Karpas-422 (cell line): ENCODE measurements around the gene MRFAP1. TPM values are rescaled to one million over a fixed set of nuclear protein-coding genes. Genes with fewer than 3 reads are reported as not detected.

Experiments
- DNase-seq: peaks from one replicate; pipeline ENCODE4 v3.0.0-alpha.2; 2015
- H2AFZ ChIP-seq: fragments of 200-600 bp; sonication (generic); 2 replicates; pipeline ENCODE4 v1.6.1; 2014; ENCODE audit warnings: antibody characterized with exemption, low read length, mixed read lengths
- H3K27ac ChIP-seq: fragments of 200-600 bp; sonication (generic); 2 replicates; pipeline ENCODE4 v1.5.1; 2014; ENCODE audit warnings: mild to moderate bottlenecking, low read length, moderate library complexity
- H3K27me3 ChIP-seq: fragments of 200-600 bp; sonication (generic); 2 replicates; pipeline ENCODE4 v1.6.1; 2014; ENCODE audit warnings: low read length, mixed read lengths
- H3K36me3 ChIP-seq: fragments of 200-600 bp; sonication (generic); 2 replicates; pipeline ENCODE4 v1.6.1; 2014; ENCODE audit warnings: low read length, mixed read lengths; ENCODE audit not compliant: insufficient read depth
- H3K4me1 ChIP-seq: fragments of 200-600 bp; sonication (generic); 2 replicates; pipeline ENCODE4 v1.6.1; 2014; ENCODE audit warnings: mild to moderate bottlenecking, low read length, mixed read lengths
- H3K4me2 ChIP-seq: fragments of 200-600 bp; sonication (generic); 2 replicates; pipeline ENCODE4 v1.6.1; 2014; ENCODE audit warnings: low read length, low read depth, mild to moderate bottlenecking; ENCODE audit not compliant: poor library complexity, severe bottlenecking
- H3K4me3 ChIP-seq: fragments of 200-600 bp; sonication (generic); 2 replicates; pipeline ENCODE4 v1.5.1; 2014; ENCODE audit warnings: mild to moderate bottlenecking, antibody characterized with exemption, low read length, mixed read lengths
- H3K79me2 ChIP-seq: fragments of 200-600 bp; sonication (generic); 2 replicates; pipeline ENCODE4 v1.6.1; 2014; ENCODE audit warnings: mild to moderate bottlenecking, low read length, mixed read lengths
- H3K9ac ChIP-seq: fragments of 200-600 bp; sonication (generic); 2 replicates; pipeline ENCODE4 v1.6.0; 2014; ENCODE audit warnings: low read length
- H3K9me2 ChIP-seq: fragments of 200-600 bp; sonication (generic), shearing (Covaris generic); replicated peaks from 2 replicates; pipeline ENCODE4 v1.6.0; 2014; ENCODE audit warnings: mild to moderate bottlenecking, low read length, moderate library complexity; ENCODE audit not compliant: insufficient read depth
- H3K9me3 ChIP-seq: fragments of 300-700, 200-600 bp; sonication (generic); 2 replicates; pipeline ENCODE4 v1.6.1; 2014; ENCODE audit warnings: low read length, mixed read lengths
- H4K20me1 ChIP-seq: fragments of 200-600 bp; sonication (generic); 2 replicates; pipeline ENCODE4 v1.6.1; 2014; ENCODE audit warnings: mild to moderate bottlenecking, antibody characterized with exemption, low read length, low read depth; ENCODE audit not compliant: insufficient read depth
- total RNA-seq: library from RNA; depleted of rRNA; stranded (reverse); fragments of >200 nt; shearing (Covaris generic); gene quantifications from 2 replicates; pipeline ENCODE4 v1.2.3, GENCODE V29; 2014; ENCODE audit warnings: low replicate concordance

Gene MRFAP1
- total RNA-seq, 1 experiment from 2014 or later, result 28.8 TPM

DNA sequence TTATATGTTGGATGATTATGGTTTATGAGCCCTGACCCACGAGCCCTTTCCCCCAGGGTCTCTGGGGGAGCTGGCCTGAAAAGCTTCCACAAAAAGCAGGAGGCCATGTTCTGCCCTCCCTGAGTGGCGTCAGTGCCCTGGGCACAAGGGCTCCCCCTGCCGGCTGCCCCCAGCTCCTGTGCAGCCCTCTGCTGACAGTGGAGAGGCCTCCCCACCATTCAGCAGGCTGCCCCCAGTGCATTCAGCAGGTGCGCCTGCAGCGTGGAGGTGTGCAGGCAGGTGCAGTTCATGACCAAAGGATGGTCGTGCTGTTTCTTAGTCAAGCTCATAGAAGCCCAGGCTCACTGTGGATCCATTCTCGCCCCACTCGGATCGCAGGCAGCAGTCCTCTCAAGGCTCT is 40.7 kb downstream of the MRFAP1 start:
- Histone ChIP-seq H3K27ac (no peak overlapping the region), H3K9ac (no peak overlapping the region)
- DNase-seq, result peak; percentile 79

DNA sequence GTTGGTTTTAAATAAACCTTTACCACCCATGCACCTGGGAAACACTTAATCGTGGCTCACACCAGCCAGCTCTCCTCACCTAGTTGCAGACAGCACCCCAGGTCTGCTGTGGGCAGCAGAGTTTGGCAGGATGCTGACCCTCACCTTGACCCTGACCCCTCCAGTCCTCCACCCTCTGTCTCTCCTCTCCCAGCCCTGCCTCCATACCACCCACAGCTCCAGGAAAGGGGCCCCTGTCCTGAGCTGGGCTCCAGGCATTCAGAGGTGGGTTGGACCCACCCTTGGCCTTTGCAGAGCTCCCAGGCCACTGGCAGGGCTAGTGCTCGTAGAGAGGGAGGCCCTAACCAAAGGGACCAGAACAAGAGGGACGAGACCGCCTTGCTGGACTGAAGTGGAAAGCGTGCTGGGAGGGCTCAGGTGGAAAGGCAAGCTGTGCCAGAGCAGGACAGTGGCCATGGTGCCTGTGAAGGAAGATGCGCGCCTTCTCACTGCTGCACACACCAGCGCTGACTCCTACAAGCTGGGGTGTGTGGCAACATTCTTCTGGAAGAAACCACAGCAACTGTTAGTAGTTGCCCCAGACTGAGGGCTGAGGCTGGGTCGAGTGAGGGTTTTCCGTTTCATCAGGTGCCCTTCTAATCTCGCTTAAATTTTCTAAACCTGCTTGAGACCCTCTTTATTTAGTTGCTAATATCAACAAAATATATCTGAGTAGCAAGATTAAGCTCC is 42.5 kb downstream of the MRFAP1 start:
- Histone ChIP-seq H3K4me3 (no peak overlapping the region), H3K9me2 (no peaks in the 10 kb centered on the region), H3K9ac (no peak overlapping the region), H3K4me1 (no peaks in the 10 kb centered on the region), H4K20me1 (no peaks in the 10 kb centered on the region), H2AFZ (no peak overlapping the region), H3K27ac (no peak overlapping the region), H3K9me3 (no peaks in the 10 kb centered on the region), H3K4me2 (no peak overlapping the region), H3K27me3 (no peaks in the 10 kb centered on the region), H3K36me3 (no peaks in the 10 kb centered on the region), H3K79me2 (no peaks in the 10 kb centered on the region)
- no peak for DNase-seq

More for the DNA sequence above, 40.7 kb downstream of the MRFAP1 start:
- H3K4me1 ChIP-seq, result no peaks in the 10 kb centered on the region
- no peaks in the 10 kb centered on the region for H3K9me3 ChIP-seq
- no peaks in the 10 kb centered on the region for H4K20me1 ChIP-seq
- H2AFZ ChIP-seq, result no peak overlapping the region
- H3K4me3 ChIP-seq, result no peak overlapping the region
- no peaks in the 10 kb centered on the region for H3K79me2 ChIP-seq
- no peaks in the 10 kb centered on the region for H3K27me3 ChIP-seq
- no peak overlapping the region for H3K4me2 ChIP-seq
- no peaks in the 10 kb centered on the region for H3K36me3 ChIP-seq
- H3K9me2 ChIP-seq, result no peaks in the 10 kb centered on the region

DNA sequence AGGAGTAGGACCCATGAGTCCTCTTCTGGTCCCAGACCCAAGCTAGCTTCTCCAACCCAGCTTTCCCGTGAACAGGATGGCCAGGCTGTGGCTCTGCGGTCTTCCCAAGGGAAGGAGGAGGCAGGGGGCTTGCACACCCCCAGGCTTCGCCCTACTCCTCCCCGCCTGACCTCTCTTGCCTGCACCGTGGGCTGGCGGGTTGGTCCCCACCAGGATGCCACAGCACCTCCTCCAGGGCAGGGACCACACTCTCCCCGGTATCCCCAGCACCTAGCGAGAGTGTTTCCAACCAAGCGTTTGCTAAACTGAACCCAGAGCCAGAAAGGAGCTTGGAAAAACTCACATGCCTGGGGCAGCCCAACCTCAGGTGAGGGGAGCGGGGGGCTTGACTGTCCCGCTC is 44.2 kb downstream of the MRFAP1 start:
- no peaks in the 10 kb centered on the region for H3K36me3 ChIP-seq
- H3K4me2 ChIP-seq, result no peak overlapping the region
- no peak overlapping the region for H3K4me3 ChIP-seq
- no peak overlapping the region for H3K9ac ChIP-seq
- H3K27ac ChIP-seq, result no peak overlapping the region
- H2AFZ ChIP-seq, result no peak overlapping the region
- H3K27me3 ChIP-seq, result no peaks in the 10 kb centered on the region
- no peaks in the 10 kb centered on the region for H3K4me1 ChIP-seq
- H4K20me1 ChIP-seq, result no peaks in the 10 kb centered on the region
- H3K9me2 ChIP-seq, result no peaks in the 10 kb centered on the region
- no peaks in the 10 kb centered on the region for H3K9me3 ChIP-seq
- no peaks in the 10 kb centered on the region for H3K79me2 ChIP-seq
- DNase-seq, result no peak

DNA sequence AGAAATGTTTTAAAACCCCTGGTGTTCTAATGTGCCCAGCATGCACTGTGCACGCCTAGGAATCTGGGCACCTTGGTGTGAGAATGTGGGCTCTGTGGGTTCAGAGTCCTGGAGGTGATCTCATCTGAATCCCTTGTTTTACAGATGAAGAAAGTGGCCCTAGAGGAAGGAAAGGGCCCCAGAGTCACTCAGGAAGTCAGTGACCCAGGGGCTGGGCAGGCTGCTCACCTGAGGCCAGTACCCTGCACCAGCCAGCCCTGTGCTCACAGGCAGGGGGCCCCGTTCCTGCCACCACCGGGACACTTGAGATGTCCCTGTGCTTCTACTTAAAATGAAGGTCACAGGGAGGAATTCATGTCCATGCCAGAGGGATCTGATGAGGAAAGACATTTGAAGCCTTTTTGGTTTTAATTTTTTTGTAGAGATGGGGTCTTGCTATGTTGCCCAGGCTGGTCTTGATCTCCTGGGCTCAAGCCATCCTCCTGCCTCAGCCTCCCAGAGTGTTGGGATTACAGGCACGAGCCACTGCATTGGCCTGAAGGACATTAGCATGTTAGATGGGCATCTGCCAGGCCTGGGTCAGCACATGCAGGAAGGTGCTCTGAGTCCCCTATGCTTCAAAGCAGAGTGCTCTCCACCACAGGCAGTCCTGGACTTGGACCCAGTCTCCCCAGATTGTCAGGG is 45.8 kb downstream of the MRFAP1 start:
- Histone ChIP-seq H3K9me2 (no peaks in the 10 kb centered on the region), H4K20me1 (no peaks in the 10 kb centered on the region), H3K4me1 (no peaks in the 10 kb centered on the region), H3K9me3 (no peaks in the 10 kb centered on the region), H3K79me2 (no peaks in the 10 kb centered on the region), H3K27ac (no peak overlapping the region), H3K4me2 (no peak overlapping the region), H3K4me3 (no peak overlapping the region), H3K9ac (no peak overlapping the region), H2AFZ (no peak overlapping the region), H3K36me3 (no peaks in the 10 kb centered on the region), H3K27me3 (no peaks in the 10 kb centered on the region)
- DNase-seq, result no peak

DNA sequence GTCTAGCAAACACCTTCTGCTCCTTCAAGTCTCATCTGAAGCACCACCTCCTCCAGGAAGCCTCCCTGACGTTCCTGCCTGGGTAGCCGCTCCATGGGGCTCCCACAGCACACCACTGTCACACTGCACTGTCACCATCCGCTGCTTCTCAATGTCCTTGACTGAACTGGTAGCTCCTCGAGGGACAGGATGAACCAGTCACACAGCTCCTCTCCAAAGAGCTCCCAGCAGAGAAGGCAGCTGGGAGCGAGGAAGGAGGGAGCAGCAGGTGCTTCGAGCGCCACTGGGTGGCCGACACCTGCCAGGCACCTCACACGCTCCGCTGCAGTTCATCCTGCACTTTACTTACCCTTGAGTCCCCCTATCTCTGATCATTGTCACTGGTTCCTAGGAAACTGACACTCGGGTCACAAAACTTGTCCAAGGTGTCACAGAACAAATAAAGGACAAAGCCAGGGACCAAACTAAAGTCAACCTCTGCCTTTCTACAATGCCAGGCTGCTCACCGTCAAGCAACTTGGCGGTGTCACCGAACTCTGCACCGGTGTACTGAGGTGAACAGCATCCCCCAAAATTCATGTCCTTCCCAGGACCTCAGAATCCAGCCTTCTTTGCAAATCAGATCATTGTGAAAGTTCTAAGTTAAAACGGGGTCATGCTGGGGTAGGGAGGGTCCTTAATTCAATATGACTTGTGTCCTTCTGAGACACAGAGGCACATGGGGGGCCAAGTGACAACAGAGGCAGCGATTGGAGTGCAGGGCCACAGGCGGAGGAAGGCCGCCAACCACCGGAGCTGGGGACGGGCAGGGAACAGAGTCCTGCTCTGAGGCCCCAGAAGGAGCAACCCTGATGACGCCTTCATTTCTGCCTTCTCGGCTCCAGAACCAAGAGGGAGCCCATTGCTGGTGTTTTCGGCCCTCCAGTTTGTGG is 47.7 kb downstream of the MRFAP1 start:
- Histone ChIP-seq H3K27ac (no peak overlapping the region), H3K4me1 (no peaks in the 10 kb centered on the region), H3K27me3 (no peaks in the 10 kb centered on the region), H4K20me1 (no peaks in the 10 kb centered on the region), H3K9me2 (no peaks in the 10 kb centered on the region), H2AFZ (no peak overlapping the region), H3K79me2 (no peaks in the 10 kb centered on the region), H3K9ac (no peak overlapping the region), H3K9me3 (no peaks in the 10 kb centered on the region), H3K4me3 (no peak overlapping the region), H3K36me3 (no peaks in the 10 kb centered on the region), H3K4me2 (no peak overlapping the region)
- DNase-seq, result no peak

DNA sequence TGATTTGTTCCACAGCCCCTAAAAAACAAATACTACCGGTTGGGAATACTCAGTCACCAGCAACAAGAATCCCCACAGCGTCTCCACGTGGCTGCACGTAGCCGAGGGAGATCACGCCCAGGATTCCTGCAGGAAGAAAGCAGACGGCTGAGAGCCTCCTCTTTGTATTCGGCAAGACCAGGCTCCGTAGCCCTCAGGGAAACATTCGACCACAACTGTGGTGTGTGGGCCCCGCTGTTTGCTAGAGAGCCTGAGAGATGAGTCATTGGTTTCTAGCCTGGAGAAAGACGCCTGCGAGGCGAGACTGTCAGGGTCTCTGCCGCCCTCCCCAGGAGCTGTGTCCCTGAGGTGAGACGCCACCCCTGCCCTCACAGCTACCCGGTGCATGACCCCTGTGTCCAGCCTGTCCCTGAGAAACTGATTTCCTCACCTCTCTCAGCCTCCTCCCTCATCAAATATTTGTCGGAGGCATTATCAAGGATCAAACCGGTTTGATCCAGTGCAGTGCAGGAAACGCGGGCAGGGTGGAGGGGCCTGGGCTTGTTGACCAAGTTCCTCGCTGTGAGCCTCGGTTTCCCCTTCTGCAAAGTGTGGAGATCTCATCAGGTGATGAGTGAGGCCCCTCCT is 48.5 kb downstream of the MRFAP1 start:
- Histone ChIP-seq H3K9me2 (no peaks in the 10 kb centered on the region), H2AFZ (no peak overlapping the region), H3K79me2 (no peaks in the 10 kb centered on the region), H3K4me3 (no peak overlapping the region), H3K36me3 (no peaks in the 10 kb centered on the region), H4K20me1 (no peaks in the 10 kb centered on the region), H3K9me3 (no peaks in the 10 kb centered on the region), H3K4me2 (no peak overlapping the region), H3K4me1 (no peaks in the 10 kb centered on the region), H3K9ac (no peak overlapping the region), H3K27me3 (no peaks in the 10 kb centered on the region), H3K27ac (no peak overlapping the region)
- DNase-seq, result no peak

DNA sequence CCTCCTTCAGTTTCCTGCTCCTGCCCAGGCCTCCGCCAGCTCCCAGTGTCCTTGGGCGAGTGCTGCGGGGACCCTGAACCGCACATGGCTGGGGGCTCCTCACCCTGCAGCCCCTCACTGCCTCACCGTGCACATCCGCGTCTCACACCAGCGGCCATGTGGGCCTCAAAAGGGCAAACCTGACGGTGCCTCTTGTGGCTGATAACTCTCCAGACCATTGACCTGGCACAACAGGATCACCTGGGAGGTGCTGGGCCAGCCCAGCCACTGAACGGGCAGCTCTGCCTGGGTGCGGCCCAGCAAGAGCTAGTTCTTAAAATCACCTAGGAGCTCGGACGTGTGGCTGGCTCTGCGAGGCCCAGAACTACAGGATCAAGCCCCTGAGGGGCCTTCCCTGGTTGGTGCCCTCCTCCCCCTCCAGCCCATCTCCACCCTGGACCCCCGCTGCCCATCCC is 49.0 kb downstream of the MRFAP1 start:
- H3K79me2 ChIP-seq, result no peaks in the 10 kb centered on the region
- no peak overlapping the region for H3K9ac ChIP-seq
- H3K4me2 ChIP-seq, result no peak overlapping the region
- no peaks in the 10 kb centered on the region for H3K36me3 ChIP-seq
- H3K27ac ChIP-seq, result no peak overlapping the region
- DNase-seq, result no peak
- H3K4me1 ChIP-seq, result no peaks in the 10 kb centered on the region
- no peaks in the 10 kb centered on the region for H3K9me3 ChIP-seq
- H2AFZ ChIP-seq, result no peak overlapping the region
- no peaks in the 10 kb centered on the region for H3K27me3 ChIP-seq
- H3K9me2 ChIP-seq, result no peaks in the 10 kb centered on the region
- no peak overlapping the region for H3K4me3 ChIP-seq
- H4K20me1 ChIP-seq, result no peaks in the 10 kb centered on the region
